NCI-H1105 treated with DMSO at 0.1 percent for 48 hours (cell line): Measurements from ENCODE around the gene ANO3.
"Not testable (repeated sequence)": the region's sequence is repeated elsewhere in the genome, so short reads cannot be mapped to it uniquely, and the experiment has no call there.

Experiments used
- DNase-seq: peaks from one replicate; lab custom pipeline; 2025; lab: John Stamatoyannopoulos, UW

The ANO3 gene

GRCh38 chr11:26331911-26332571 lies at the start of gene ANO3:
Gene ANO3, plus strand, starts transcription at chr11:26332130. Its CDS starts 146 bp downstream, at chr11:26332276.
- DNase-seq, result peak; percentile 92

GRCh38 chr11:26283852-26284408 lies 48.0 kb upstream of the ANO3 start:
- DNase-seq, result no peak

DNA sequence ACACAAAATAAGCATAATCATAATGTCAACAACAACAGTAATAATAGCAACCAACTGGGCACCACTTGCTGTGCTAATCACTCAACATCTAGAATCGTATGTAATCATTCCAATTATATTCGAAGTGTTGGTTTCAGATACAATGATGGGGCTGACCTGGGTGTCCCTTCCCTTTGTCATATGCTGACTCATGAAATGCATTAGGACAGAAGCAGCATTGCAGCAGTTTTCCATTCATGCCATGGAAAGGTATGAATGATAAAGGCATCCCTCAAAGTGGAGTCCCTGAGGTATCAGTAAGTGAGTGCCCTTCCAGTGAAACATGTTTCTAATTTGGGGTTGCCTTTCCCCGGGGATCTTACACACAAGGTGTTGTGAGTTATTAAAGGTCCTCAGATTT lies 46.3 kb upstream of the ANO3 start:
- DNase-seq, result no peak

DNA sequence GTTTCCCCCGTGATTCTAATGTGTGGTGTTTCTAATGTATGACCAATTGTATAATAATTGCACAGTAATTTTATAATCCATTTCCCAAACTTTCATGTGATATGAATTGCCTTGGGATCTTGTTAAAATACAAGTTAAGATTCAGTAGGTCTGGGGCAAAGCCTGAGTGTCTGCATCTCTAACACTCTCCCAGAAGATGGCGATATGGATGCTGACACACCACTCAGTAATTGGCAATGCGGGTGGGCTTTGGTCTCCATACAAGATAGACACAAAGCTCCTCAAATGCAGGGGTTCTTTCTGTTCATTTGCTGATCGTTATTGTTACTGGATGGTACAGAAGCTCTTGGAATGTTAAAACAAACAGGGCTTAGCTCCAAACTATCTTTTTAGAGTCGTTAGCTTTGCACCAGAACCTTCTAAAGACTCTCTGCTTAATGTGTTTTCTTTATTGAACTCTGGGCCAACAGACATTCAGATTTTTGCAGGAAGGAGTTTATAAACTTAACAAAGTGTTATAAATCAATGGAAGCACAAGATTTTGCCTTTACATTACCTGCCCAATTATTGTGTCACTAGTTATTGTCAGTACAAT lies 45.4 kb upstream of the ANO3 start:
- DNase-seq, result peak; percentile 28

- no peak for DNase-seq
Measured at GRCh38 chr11:26287067-26287518, 44.8 kb upstream of the ANO3 start.

DNA sequence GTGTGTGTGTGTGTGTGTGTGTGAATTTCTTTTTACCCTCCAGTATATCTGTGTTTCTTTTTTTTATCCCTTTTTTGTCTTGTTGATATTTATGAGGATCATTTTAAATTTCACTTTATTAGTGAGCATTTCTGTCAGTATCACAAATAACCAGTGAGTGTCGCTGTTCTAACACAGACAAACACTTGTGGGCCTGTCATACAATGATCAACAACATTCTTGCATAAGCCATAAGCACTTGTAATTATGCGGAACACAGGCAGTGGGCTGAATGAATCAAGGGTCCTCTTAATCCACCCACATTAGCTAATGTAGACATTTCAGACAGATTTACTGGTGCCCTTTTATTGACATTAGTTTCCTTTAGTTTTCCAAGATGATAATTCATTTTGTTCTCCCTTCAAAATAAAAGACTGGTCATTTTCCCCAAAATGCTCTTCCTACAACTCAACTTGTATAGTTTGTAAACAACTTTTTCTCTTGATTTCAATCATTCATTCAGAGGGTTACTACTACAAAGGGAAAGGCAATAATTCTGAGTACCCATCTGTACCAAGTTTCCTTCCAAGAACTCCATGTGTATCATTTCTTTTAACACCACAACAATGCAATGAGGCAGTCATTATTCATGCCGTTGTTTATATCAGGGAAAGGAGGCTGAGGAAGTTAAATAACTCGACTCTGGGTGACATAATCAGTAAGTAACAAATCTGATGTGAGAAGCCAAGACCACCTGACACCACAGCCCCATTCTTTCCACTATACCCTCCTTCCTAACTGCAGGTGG lies 34.5 kb upstream of the ANO3 start:
- peak; percentile 81 for DNase-seq

DNA sequence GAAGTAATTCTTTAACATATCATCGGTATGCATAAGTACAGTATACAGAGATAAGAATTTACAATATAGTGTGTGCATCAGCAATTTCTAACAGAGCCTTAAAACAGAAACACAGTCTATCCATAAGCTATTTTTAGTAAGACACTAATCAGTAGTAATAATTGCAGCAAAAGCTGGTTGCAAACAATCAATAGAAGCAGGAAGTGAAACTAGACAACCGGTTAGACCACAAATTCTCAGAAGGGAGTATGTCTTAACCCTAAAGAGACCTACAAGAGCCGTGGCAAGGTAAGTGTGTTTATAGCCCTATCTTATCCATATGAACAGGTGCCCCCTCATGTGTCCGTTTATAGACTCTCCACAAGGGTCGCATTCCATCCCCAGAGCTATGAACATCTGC lies 15.6 kb upstream of the ANO3 start:
- DNase-seq, result not testable (repeated sequence)

- no peak for DNase-seq
Measured at GRCh38 chr11:26319906-26320305, 12.0 kb upstream of the ANO3 start.

DNA sequence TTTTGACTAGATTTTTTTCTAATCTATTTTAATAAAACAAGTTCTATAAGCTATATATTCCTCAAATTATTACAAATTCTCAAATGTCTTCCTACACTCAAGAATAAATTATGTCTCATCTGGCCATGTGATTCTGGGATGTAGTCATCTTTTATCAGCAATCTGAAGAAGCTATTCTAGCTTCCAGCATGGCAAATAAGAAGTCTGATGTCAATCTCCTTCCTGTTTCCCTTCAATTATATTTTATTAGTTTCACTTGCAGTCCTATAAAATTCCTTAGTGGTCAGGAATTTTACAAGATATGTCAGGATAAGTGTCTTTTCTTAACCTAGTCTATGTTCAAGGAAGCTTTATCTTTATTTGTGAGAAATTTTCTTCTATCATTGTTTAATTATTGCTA lies 10.4 kb upstream of the ANO3 start:
- no peak for DNase-seq

- DNase-seq, result no peak
Measured at GRCh38 chr11:26322335-26323067, 9.4 kb upstream of the ANO3 start.

DNA sequence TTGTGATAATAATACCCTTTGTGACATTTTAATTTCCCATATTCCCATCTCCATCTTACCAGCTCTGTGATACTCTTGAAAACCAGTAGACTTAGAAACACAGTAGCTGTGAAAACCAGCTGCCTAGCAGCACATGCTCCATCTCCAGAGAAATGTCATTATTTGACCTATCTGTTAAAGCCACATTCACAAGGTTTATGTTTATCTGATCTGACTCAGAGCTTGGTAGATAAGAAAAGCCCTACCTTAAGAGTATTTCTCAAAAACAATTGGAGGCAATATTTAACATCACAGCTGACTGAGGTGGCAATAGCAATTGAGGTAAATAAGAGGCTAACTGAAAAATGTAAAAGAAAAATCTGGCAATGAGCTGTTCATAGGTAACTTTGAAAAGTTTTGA lies 8.1 kb upstream of the ANO3 start:
- DNase-seq, result no peak

GRCh38 chr11:26324270-26324669 lies 7.7 kb upstream of the ANO3 start:
- no peak for DNase-seq

DNA sequence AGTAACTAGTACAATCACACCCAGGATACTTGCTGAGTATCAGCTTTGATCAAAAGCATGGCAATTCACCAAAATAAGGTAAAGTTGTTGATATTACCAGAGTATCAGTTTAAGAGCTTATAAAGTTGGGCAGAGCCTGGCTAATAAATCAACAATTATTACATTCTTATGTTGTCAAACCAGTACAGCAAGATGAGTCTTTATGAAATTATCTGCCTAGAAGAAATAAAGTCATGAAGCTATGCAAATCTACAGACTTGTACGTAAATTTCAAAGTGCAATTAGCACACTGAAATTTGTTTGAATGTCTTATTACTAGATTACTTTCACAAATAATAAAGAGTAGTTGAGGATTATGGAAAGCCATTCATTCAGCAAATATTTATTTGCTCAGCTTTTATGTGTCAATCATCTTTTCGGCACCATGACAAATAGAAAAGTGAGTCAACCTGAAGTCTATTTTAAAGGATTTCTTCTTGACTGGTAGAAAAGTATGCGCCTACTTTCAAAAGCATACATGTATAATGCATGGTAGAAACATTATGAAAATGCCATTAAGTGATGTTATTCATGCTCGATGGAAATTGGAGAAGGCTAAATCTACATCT lies 5.0 kb upstream of the ANO3 start:
- DNase-seq, result no peak

DNA sequence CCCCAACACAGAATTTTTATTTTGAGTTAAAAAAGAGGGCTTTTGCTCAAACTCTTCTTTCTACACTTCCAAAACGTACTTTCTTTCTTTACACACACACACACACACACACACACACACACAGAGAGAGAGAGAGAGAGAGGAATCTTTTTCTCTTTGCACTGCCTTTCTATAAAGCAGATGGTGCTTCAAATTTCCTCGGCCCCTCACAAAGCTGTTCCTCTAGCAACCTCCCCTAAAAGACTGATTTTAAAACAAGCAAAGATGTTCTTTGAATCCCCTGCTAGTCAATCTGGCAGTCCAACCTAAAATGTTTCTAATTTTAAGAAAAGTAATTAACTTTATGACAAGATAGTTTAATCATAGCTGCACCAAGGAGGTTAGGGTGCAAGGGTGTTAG lies 2.7 kb upstream of the ANO3 start:
- no peak for DNase-seq

DNA sequence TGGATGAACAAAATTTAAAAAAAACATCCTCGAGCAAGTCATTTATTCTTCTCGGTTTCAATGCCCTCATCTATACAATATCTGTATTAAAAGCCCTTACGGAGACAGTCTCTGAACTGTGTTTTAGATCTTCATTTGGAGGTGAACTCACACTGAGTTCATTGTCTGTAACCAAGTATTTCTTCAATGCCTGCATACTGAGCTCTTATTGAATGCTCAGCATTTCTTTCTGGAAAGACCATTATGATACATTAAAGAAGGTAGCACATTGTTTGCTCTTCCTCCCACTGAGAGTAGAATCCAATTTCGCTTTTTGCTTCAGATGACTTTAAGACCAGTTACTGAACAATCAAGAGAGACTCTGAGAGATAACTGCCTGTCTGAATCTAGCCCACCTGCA lies 1.7 kb upstream of the ANO3 start:
- no peak for DNase-seq

DNA sequence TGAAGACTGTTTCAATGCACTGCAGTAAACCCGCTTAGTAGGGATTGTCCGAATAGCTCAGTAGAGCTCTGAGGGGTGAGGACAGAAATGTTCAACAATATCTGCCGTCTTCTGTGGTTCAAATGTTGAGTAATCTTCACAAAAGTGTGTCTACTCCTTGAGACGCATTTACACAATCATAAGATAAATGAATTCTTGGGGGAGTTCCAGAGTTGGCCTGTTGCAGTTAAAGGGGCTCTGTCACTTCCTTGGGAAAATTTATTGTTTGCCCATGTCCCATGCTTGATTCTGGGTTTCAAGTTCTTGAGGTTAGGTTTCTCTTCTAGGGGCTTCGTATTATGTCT lies 614 bp downstream of the ANO3 start:
- no peak for DNase-seq

DNA sequence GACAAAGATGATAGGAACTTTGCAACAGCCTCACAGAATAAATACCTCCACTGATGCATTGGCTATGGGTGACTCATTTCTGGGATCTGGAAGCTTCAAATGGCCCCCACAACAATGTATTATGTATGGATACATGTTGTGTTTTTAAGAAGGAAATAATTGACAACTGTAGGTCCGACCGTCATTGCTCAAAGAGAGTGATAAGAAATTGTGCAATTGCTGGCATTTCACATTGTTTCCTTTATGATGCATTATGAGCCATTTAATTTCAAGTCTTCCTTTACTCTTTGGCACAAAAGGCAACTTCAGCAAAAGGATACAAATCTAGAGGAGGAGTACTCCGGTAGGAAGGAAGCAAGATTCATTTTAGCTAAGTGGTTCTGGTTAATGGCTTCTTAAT lies 2.0 kb downstream of the ANO3 start:
- no peak for DNase-seq

- no peak for DNase-seq
Measured at GRCh38 chr11:26335903-26336302, 4.0 kb downstream of the ANO3 start.

DNA sequence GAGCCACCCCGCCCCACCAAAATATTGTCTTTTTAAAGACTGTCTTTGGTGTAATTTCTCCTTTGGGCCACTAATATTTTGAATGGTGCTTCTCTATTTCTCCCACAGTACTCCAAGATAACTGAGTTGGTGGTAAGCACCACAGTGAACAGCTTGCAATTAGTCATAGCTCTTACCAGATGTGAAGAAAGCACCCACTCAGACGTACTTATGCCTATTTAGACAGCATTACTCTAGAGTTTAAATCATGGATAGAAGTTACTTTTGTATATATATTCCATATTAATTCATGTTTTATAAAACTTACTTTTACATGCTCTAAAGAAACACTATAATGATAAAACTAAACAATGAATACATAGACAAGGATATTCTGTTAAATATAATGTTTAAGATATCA lies 12.7 kb downstream of the ANO3 start:
- no peak for DNase-seq

DNA sequence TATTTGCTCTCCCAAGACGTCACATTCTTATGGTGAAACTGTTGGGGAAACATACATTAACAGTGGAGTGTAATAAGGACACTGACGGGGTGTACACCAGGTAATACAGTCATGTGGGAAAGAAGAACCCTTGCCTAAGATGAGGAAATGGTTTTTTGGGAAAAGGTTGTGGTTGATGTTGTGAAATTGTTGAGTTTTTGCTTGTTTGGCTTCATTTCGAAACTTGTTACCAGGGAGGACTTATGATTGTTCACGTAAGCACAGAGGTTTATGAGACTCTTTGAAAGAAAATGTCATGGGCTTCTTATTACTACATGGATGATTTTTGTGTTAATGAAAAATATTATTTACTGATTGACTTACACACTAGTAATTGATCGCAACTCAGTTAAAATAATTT lies 16.8 kb downstream of the ANO3 start:
- no peak for DNase-seq

DNA sequence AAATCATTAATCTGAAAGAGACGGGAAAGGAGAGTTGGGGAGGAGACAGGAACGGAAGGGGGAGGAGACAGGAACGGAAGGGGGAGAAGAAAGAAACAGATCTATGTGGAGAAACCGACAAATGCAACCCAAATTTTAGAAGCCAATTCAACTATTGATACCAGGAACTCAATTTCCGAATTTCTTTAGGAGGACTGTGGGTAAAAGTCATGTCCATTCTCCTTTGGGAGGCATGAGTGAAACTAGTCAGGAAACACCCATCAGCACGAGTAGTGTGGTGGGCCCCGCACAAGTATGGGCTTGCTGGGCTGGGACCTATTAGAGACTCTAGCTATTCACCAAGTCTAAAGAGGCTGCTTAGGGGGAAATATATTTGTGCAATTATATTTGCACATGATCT lies 18.1 kb downstream of the ANO3 start:
- no peak for DNase-seq

DNA sequence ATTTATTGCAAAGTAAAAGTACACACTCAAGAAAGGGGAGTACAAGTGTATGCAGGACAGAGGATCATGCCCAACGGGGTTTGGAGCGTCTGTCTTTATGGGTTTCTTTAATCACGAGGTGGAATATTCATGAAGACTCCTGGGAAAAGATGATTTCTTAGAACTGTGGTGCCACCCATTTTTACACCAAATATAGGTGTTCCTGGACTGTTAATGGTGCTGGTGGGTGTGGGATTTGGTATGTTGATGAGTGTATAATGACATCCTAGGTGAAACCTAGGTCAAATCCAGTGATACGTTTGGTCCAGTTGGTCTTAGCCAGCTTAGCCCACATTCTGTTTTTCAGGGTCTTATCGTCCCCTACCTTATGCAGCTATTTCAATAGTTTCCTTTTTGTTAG lies 21.1 kb downstream of the ANO3 start:
- DNase-seq, result no peak
